ENCODE data around the gene GNG7. TPM values are rescaled to one million over a fixed set of nuclear protein-coding genes. Genes with fewer than 3 reads are reported as not detected.

GNG7 gene
- total RNA-seq, 1 donor from 2014 or later, result 5.5 TPM

- H3K4me3 ChIP-seq, result peak overlapping the region; percentile 45
- H3K36me3 ChIP-seq, result no peaks in the 10 kb centered on the region
- TF ChIP-seq CTCF (IDR thresholded peaks at IDR 0.05), result no peak
- H3K27me3 ChIP-seq, result no peaks in the 10 kb centered on the region
- H3K4me1 ChIP-seq, result peaks cover 26% of the 10 kb centered on the region
- intact Hi-C loops (cut with DNase I), result no loop called here
- DNase-seq (no peak), ATAC-seq (peak; percentile 8)
- peak overlapping the region; percentile 88 for H3K27ac ChIP-seq
- no peaks in the 10 kb centered on the region for H3K9me3 ChIP-seq
These were observed 68.8 kb downstream of the GNG7 start for GRCh38 chr19:2633693-2634075.

GRCh38 chr19:2631213-2631821, 71.2 kb downstream of the GNG7 start:
- H3K27ac ChIP-seq, result peak overlapping the region; percentile 55
- peaks cover 32% of the 10 kb centered on the region for H3K4me1 ChIP-seq
- no peak for TF ChIP-seq CTCF (IDR thresholded peaks at IDR 0.05)
- H3K27me3 ChIP-seq, result no peaks in the 10 kb centered on the region
- H3K9me3 ChIP-seq, result no peaks in the 10 kb centered on the region
- no peak for ATAC-seq
- intact Hi-C loops (cut with DNase I), result no loop called here
- no peak for DNase-seq
- H3K4me3 ChIP-seq, result no peak overlapping the region
- no peaks in the 10 kb centered on the region for H3K36me3 ChIP-seq

DNA sequence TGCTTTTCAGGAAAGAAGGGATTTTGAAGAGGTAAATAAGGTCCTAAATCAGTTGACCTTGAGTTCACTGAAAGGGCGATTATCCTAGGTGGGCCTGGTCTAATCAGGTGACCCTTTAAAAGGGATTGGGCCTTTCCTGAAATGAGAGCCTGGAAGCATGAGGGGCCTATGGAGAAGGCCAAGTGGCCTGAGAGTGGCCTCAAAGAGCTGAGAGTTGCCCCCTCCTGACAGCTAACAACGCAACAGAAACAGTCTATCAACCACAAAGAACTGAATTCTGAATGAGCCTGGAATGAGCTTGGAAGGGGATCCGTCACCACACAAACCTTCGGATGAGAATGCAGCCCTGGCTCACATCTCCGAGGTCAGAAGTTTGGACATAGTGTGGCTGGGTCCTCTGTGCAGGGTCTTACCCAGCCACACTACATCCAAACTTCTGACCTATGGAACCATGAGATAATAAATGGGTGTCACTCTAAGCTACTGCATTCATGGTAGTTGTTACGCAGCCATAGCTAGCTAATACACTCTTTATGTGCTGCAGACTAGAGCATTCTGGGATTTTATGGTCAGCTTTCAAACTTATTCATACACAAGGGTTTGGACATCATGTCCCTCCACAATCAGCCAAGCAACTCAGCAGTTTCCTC, 72.0 kb downstream of the GNG7 start:
- Histone ChIP-seq H3K9me3 (no peaks in the 10 kb centered on the region), H3K36me3 (no peaks in the 10 kb centered on the region), H3K27me3 (no peaks in the 10 kb centered on the region), H3K4me1 (peaks cover 25% of the 10 kb centered on the region), H3K4me3 (no peak overlapping the region), H3K27ac (peak overlapping the region; percentile 77)
- no peak for TF ChIP-seq CTCF (IDR thresholded peaks at IDR 0.05)
- DNase-seq (no peak), ATAC-seq (no peak)
- intact Hi-C loops (cut with DNase I), result no loop called here

DNA sequence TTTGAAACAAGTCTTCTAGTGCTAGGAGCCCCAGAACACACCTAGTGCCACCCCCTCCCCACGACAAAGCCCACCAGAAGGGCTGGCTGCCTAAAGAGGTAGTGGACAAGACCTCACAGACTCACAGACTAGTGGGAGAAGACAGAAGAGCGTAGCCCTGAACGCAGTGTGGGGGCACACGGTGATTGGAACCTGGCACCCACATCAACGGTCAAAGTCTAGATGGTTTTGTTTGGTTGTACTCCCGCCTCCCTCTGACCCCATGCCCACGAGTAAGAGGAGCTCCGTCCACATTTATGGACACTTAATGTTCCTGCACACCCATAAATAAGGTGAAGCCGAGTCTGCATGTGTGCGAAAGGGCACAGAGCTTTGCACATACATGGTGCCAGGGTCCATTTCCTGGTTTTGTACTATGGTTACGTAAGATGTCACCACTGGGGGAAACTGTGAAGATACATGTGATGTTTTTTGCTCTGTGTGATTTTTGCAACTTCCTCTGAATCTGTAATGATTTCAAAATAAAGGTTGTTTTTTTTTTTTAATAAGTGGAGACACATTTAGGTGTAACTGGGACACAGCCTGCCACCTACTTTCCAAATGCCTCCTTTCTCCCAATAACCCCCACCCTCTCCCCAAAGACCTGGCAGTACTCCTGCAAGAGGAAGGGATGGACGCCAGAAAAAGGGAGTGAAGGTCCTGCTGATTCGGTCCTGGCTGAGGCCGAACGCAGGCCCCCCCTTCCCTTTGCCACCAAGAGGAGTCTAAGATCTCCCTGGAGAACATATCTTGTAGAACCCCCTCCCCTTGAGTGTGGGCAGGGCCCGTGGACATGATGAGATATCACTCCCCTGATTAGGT, 72.8 kb downstream of the GNG7 start:
- H3K9me3 ChIP-seq, result no peaks in the 10 kb centered on the region
- peak; percentile 5 for ATAC-seq
- peak overlapping the region; percentile 77 for H3K27ac ChIP-seq
- no peaks in the 10 kb centered on the region for H3K36me3 ChIP-seq
- no peak overlapping the region for H3K4me3 ChIP-seq
- no peaks in the 10 kb centered on the region for H3K27me3 ChIP-seq
- DNase-seq, result no peak
- peaks cover 27% of the 10 kb centered on the region for H3K4me1 ChIP-seq
- no peak for TF ChIP-seq CTCF (IDR thresholded peaks at IDR 0.05)
- intact Hi-C loops (cut with DNase I), result no loop called here

DNA sequence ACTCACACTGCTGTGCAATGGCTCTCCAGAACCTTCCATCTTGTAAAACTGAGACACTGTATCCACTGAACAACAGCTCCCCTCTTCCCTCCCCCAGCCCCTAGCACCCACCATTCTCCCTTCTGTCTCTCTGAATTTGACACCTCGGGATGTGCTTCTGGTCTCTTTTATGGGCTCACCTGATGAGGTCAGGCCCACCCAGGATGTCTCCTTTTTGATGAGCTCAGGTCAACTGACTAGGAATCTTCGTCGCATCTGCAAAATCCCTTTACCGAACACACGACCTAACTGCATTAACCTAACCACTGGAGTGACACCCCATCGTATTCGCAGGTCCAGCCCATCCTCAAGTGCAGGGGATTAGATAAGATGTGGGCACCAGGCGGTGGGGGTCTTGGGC, 73.9 kb downstream of the GNG7 start:
- TF ChIP-seq CTCF (IDR thresholded peaks at IDR 0.05), result no peak
- no peaks in the 10 kb centered on the region for H3K27me3 ChIP-seq
- intact Hi-C loops (cut with DNase I), result no loop called here
- H3K4me3 ChIP-seq, result no peak overlapping the region
- H3K36me3 ChIP-seq, result no peaks in the 10 kb centered on the region
- ATAC-seq (no peak), DNase-seq (no peak)
- H3K9me3 ChIP-seq, result no peaks in the 10 kb centered on the region
- H3K27ac ChIP-seq, result peak overlapping the region; percentile 77
- peaks cover 31% of the 10 kb centered on the region for H3K4me1 ChIP-seq

All from upper lobe of right lung (tissue), 1 donor.